ENCODE data around the gene POLDIP2.

GRCh38 chr17:28363186-28363585 lies 5.9 kb upstream of the POLDIP2 start:
- no peak for TF ChIP-seq CTCF (IDR thresholded peaks at IDR 0.05)
- TF ChIP-seq POLR2A (IDR thresholded peaks at IDR 0.05): no peak
